Activated gamma-delta T cell treated with Interleukin-2 at 50 U/mL for 16 hours (primary cell): Measurements from ENCODE around the gene RIMS4.

Experiments used
- DNase-seq: peaks from one replicate; pipeline ENCODE4 v3.0.0-alpha.2; 2020

RIMS4 gene

DNA sequence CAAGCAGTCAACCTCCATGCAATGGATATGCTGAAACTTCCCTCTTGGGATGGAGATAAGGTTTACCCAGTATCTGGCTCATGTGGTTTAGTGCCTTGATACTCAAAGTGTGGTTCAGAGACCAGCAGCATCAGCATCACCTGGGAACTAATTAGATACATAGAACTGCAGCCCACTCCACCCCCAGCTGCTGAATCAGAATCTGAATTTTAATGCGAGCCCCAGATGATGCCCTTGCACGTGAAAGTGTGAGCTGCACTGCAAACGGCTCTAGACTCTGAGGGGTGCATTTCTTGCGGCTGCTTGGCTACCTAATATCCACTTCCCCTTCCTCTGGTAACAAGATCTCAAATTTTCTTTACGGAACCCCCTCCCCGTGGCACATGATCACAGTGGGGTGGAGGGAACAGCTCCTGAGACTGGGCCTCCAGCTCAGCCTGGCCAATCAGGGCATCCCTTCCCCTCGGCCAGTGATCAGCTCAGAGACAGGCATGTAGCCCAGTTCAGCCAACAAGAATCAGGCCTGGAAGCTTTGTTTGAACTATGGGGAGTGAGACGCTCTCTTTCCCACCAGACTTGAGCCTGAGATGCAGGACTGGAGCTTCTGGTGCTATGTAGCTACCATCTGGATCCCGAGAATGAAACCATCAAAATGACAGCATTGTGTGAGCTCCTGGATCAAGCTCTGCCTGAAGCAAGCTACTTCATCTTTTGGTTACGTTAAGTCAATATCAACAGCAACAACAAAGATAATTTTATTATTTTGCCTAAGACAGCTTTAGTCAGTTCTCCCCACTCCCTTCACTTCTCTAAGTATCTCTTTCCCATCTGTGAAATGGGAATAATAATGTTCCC, 51.9 kb downstream of the RIMS4 start:
- no peak for DNase-seq

DNA sequence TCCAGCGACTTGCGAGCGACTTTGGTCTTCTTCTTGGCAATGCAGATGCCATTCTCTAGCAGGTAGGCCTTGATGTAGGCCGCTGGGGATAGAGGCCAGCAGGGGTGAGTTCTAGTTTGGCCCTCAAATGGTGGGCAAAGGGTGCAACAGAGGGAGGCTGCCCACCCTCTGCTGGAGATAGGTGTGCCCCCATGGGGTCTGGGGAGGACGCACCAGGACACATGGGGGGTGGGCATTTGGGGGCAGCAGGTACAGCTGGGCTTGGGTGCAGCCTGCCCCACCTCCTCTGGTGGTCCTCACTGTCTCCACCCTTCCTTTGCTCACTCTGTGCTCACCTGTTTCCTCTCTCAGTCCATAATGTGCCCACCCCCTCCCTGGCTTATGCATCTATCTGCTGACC, 53.4 kb downstream of the RIMS4 start:
- DNase-seq = no peak

DNA sequence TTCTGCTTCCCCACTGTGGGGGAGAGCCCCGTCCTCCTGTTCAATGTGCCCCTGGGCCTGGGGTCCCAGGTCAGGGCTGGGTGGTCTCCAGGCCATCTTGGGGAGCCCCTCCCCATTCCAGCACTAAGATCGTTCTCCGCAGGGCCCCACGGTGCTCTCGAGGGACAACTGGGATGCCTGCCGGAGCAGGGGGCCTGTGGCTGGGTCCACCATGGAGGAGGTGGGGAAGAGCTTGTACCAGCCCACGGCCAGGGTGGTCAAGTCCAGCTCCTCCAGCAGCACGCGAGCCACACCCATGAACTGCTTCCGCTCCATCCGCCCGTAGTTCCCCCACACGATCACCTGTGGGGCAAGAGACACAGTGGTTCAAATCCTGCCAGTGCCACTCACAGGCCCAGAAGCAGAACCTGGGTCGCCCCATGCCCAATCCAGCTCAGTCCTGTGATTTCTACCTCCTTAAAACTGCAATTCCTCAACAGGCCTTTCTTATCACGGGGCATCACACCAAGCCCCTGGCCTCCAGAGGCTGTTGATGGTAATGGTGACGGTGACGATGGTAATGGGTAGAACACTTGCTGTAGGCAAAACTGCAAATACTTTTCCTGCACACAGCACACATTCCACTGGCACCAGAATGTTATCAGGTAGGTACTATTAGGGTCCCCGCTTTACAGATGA, 54.2 kb downstream of the RIMS4 start:
- no peak for DNase-seq

DNA sequence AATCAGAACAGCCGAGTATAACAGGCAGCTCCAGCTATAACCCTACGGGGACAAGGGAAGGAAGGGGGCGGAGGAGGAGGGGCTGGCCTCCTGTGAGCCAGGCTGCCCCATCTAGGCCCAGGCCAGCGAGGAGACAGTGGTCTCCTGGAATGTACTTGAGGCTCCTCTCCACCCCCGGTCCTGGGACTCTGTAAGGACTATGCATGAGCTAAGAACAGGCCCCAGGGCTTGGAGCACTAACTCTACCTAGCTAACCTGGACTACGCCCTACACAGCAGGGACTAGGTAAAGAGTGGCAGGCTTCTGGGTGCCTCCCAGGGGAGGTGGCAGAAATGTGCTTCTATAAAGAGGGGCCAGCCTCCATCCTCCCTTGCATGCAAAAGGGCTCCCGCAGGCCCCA, 55.8 kb downstream of the RIMS4 start:
- no peak for DNase-seq

DNA sequence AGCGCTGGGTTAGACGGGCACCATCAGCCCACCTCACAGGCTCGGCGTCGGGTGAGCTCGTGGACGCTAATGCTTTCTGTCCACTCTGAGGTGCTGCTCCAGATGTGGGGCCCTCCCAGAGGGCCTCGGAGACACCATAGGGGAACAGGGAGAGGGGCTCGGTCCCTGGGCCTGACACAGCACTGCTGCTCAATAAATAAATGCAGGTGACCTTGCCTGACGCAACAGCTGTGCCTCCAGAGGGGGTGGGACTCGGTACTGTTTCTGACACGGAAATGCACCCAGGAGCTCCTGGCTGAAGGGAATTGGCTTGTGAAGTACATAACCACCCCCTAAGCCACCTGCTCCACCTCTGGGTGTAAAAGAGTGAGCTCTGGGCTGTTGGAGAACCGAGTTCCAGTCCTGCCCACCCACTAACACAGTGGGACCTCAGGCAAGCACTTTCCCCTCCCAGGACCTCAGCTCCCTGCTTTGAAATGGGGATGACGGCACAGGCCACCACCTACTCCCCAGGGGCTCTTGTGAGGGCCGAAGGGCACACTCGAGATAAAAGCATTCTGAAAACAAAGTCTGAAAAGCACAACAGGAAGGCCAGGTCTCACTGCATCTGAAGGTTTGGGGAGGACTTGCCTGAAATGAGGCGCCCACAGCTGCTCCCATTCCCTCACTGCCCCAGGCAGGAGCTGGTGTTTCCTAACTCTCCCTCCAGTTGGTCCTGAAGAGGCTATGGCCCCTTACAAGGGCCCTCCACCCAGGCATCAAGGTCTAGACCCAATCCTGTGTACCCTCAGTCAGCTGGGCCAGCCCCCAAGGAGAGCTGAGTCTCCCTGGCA, 58.0 kb downstream of the RIMS4 start:
- no peak for DNase-seq

DNA sequence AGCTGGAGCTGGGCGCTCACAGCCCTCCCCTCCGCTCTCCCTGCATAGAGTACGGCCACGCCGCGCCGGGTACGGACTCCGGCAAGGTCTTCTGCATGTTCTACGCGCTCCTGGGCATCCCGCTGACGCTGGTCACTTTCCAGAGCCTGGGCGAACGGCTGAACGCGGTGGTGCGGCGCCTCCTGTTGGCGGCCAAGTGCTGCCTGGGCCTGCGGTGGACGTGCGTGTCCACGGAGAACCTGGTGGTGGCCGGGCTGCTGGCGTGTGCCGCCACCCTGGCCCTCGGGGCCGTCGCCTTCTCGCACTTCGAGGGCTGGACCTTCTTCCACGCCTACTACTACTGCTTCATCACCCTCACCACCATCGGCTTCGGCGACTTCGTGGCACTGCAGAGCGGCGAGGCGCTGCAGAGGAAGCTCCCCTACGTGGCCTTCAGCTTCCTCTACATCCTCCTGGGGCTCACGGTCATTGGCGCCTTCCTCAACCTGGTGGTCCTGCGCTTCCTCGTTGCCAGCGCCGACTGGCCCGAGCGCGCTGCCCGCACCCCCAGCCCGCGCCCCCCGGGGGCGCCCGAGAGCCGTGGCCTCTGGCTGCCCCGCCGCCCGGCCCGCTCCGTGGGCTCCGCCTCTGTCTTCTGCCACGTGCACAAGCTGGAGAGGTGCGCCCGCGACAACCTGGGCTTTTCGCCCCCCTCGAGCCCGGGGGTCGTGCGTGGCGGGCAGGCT, 60.1 kb downstream of the RIMS4 start:
- DNase-seq = no peak

DNA sequence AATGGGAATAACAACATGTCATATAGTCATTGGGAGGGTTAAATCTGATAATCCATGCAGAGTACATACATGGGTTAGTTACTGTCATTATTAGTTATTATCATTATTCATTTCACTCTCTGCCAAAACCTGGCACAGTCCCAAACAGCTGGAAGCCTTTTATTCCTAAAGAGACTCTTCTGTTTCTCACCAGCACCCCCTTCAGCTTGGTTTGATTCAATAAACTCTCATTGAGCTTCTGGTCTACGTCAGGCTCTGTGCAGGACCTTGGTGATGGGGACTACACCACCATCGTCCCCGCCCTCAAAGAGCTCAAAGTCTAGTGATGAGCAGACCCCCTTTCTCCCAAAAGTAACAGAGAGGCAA, 62.4 kb downstream of the RIMS4 start:
- DNase-seq = no peak

DNA sequence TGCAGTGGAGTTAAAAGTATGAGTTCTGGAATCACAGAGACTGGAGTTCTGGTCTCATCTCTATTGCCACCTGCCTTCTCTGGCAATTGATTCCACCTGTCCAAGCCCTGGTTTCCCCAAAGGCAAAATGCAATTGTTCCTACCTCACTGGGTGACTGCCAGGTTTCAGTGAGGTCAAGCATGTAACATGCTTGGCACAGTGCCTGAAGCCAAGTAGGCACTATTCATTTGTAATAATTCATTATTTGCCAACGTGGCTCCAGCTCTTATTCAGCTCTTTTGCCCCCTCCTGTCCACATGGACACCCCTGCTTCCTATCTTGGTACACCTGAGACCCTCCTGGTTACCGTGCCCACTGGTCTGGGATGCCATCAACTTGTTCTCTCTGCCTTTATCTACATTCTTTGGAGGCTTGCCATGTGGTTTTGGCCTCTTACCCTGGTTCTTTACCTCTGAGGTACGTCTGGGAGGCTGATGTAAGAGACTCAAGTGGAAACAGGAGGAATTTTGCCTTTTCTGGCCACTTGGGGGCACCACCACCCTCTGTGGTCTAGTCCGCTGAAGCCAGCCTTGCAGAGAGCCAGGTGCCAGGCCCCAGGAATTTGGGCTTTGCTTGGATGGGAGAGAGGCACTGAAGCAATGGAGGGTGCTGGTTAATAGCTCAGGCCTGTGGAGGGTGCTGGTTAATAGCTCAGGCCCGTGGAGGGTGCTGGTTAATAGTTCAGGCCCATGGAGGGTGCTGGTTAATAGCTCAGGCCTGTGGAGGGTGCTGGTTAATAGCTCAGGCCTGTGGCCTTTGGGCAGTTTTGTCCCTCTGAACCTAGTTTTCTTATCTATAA, 63.0 kb downstream of the RIMS4 start:
- peak; percentile 48 for DNase-seq

DNA sequence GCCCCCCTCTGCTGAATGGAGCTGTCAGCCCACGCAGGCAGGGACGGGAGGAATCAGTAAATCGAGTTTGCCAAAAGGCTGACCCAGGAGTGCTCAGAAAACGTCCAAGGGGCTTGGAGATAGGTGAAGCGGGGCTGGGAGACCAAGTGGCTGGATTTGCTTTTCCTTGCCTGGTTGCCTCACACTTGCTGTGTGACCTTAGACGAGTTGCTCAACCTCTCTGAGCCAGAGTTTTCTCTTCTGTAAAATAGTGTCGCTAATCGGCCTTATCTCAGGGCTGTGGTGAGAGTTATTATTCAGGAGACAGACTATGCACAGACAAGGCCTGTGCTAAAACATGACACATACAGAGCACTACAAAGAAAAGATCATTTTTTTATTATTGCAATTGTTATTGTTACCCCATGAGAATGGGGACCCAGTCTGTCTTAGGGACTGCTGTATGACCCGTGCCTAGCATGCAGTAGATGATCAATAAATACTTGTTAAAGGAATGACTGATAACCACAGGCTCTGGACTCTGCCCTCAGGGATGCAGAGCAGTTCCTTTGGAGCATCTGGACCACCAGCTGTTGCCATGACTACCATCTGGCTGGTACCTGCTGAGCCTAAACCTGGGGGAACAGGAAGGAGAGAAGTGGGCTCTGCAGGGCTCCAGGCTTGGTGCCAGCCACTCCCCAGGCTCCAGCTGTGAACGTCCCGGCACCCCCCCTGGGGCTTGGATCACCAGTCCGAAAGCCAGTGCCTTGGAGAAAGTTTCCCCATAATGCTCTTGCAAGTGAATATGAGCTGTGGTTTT, 63.8 kb downstream of the RIMS4 start:
- DNase-seq = no peak

DNA sequence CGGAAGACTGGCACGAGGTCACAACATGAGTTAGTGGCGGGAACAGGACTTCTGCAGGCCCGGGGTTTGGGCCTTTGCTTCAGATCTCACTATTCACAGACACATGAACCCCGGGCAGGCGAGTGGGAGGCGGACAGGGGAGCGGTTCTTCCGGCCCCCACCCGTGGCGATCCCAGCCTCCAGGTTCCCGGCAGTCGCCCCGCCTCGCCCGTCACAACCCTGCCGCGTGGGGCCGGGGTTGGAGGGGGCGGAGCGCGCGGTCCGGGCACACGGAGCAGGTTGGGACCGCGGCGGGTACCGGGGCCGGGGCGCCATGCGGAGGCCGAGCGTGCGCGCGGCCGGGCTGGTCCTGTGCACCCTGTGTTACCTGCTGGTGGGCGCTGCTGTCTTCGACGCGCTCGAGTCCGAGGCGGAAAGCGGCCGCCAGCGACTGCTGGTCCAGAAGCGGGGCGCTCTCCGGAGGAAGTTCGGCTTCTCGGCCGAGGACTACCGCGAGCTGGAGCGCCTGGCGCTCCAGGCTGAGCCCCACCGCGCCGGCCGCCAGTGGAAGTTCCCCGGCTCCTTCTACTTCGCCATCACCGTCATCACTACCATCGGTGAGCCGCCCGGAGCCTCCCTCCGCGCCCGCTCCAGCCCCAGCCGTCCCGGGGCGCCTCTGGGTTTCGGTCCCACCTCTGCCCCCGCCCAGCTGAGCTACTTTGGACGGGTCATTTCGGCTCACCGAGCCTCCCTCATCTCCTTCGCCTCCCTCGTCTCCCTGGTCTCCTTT, 64.6 kb downstream of the RIMS4 start, which contains the start of gene KCNK15:
Gene KCNK15 (plus strand): TSS at position 268 of the 769 bp plus-strand sequence. CDS start 46 bp downstream, at position 314.
- peak; percentile 9 for DNase-seq

DNA sequence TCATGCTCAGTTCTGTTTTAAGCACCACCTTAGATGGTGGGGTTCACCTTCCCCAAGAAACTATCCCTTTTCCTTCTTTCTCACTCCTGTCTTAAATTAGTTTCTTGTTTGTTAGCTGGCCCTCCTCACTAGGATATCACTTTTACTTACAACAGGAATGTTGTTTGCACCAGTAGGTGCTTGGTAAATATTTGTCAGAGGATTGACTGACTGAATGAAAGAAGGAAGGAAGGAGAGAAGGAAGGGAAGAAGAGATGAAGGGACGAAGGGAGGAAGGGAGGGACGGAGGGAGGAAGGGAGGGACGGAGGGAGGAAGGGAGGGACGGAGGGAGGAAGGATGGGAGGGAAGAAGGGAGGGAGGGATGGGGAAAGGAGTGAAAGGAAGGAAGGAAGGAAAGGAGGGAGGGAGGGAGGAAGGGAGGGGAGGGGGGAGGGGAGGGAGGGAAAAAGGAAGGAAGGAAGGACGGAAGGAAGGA, 65.2 kb downstream of the RIMS4 start:
- DNase-seq = no peak

DNA sequence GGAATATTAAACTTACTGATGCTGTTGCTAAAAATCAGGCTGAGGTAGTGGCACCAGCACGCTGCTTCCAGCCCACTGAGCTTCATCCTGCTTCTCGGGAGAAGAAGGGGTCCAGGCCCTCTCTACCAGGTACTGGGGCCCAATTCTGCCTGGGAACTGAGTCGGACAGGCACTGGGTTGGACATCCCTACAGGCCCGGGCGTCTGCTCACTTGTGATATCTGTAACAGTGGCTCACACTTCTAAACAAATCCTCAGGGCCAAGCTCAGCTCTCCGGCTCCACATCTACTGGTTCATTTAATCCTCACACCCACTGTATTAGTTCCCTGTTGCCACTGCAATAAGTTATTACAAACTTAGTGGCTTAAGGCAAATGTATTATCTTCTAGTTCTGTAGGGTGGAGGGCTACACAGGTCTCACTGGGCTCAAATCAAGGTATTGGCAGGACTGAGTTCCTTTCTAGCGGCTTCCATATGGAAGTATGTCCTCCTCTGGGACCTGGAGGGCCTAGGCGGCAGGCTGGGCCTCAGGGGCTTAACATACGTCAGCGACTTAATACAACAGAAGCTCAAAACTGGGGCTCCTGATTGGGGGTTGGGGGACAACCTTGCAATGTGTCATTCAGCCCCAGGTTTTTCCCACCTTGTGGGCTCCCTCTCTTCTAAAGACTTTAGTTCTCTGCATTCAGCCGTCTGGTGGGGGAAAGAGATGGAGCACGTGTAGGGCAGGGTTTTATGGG, 66.3 kb downstream of the RIMS4 start:
- DNase-seq = no peak

DNA sequence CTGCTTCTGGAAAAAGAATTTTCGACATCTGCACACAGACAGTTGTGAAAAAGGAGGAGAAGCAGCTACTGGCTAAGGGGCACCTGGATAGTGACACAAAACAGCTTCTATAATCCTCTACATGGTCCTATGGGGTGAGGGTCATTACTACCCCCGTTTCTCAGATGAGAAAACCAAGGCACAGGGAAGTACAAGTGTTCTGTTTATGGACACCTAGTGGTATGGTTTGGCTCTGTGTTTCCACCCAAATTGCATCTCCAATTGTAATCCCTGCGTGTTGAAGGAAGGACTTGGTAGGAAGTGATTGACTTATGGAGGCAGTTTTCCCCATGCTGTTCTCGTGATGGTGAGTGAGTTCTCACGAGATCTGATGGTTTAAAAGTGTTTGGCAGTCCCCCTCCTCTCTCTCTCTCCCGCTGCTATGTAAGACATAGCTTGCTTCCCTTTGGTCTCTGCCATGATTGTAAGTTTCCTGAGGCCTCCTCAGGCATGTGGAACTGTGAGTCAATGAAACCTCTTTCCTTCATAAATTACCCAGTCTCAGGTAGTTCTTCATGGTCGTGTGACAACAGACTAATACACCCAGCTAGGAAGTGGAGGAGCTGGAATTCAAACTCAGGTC, 67.2 kb downstream of the RIMS4 start:
- DNase-seq = no peak

DNA sequence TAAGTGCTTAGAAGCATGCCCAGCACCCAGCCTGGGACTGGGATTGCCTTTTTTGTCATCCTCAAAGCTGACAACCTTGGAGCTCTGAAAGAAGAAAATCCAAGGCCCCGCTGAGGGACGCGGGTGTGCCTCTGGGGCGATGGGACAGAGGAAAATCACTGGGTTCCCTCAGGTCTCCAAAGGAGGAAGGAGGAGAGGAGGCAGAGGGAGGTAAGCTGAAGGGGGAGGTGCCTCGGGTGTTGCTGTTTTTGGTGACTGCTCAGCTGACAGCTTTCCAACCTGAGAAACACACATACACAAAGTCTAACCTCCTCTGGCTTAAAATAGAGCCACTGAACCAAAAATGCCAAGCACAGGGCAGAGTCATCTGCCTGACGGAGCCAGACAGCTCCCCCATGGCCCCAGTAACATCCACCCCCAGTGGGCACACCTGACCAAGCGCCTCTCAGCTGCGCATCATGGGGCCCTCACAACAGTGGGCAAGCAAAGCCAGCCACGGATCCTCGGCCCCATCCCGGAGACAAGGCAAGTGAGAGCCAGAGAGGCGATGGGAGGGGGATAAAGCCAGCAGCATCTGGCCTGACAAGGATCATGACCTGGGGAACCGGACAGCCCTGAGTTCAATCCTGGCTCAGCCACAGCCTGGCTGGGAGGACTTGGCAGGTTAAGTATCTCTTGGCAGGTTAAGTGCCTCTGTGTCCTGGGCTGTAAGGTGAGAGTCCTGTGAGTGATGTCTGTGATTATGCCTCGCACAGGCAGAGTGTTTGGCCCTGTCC, 67.9 kb downstream of the RIMS4 start:
- no peak for DNase-seq

DNA sequence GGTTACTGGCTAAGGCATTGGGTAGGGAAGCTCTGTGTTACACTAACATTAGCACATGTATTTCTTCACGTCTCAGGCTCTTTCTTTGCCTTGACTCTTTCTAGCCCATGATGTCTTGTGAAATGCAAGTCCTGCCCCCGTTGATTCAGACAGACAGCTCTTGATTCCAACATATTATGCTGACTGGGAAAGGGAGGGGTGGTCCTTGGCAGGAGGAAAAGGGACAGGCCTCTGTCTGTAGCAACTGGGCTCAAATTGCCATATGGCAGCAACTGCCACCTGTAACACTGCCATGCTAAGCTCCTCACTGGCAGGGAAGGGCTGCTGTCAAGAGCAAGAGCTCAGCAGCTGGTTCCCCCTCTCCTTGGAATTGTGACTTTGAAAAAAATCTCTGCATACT, 70.4 kb downstream of the RIMS4 start:
- DNase-seq = no peak

DNA sequence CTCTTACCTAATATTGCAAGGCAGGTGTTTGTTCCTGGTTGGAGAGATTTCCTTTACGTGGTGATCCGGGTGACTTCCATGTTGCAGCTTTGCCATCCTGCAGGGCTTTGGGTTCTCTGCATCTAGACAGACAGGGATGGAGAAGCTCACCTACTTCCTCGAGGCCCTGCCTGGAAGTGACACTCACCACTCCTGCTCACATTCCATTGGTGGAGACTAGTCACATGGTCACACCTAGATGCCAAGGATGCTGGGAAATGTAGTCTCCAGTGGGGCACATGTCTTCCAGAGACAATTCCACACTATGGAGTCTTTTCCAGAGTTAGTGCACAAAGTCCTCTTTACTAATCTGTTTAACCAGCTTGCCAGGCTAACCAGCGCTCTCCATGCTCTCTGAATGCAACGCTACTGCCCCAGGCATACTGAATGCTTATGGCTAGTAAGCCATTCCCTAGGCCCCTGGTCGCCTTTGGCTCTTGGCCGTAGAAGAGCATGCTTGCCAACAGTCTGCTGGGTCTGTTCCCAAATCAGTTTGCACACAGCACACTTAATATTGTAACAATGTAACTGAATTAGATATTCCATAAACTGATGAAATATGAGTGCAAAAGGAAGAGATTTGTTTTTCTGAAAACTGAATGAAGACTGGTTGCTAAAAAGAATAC, 71.4 kb downstream of the RIMS4 start:
- peak; percentile 12 for DNase-seq

DNA sequence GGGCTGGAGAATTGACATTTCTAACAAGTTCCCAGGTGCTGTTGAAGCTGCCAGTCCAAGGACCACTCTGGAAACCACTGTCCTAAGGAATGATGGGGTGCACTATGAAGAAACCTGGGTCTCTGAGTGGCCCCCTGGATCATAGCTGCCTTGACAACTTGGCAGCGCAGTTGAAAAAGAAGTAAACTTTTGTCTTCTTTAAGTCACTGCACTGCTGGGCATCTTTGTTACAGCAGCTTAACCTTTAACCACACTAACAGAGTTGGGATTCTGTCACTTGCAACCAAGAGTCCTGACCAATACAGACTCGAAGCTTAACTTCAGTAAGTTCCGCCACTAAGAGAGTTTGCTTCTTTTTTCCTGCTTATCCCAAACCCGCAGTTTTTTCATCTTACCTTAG, 73.2 kb downstream of the RIMS4 start:
- no peak for DNase-seq
